OCI-LY7 (cell line): ENCODE results near the gene TNIK.

Experiments used
- CTCF ChIP-seq: fragments of 200-600 bp; sonication (generic); conservative IDR thresholded peaks from 2 replicates; pipeline ENCODE4 v1.5.1; 2014; ENCODE audit warnings: mild to moderate bottlenecking, antibody characterized with exemption, low read length, moderate library complexity, mixed read lengths
- EZH2phosphoT487 ChIP-seq: fragments of 200-600 bp; sonication (generic); IDR thresholded peaks from 2 replicates; pipeline ENCODE4 v1.6.1; 2018; ENCODE audit warnings: low read depth, borderline replicate concordance, mild to moderate bottlenecking, mixed run types, antibody characterized with exemption, low read length, moderate library complexity, mixed read lengths

GRCh38 chr3:171508676-171509075, 48.5 kb upstream of the TNIK start:
- TF ChIP-seq CTCF, result no peak
- no peak for TF ChIP-seq EZH2phosphoT487
